HG02885 (cell line): Measurements from ENCODE around the gene CLCN1.
A peak's percentile ranks its signal among the peaks of the same experiment; 100 is the strongest.

Experiments used
- ATAC-seq: cut with Tn5 transposase; IDR thresholded peaks from one replicate; pipeline ENCODE4 v1.9.1; 2021; ENCODE audit warnings: mild to moderate bottlenecking; ENCODE audit not compliant: unreplicated experiment, poor library complexity

Gene CLCN1

DNA sequence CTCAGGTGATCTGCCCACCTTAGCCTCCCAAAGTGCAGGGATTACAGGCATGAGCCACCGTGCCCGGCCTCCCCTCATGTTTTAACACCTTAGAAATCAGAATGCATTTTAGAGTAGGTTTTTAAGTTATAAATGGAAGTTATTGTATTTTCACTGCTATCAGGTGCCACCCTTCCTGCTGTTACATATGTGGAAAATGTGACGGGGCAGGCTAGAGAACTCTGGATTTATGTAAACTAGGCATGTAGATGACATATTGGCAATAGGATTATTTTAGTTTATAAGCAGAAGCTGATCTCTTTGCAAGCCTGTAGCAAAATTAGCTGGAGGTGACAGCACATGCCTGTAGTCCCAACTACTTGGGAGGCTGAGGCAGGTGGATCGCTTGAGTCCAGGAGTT, 25.6 kb upstream of the CLCN1 start:
- no peak for ATAC-seq

DNA sequence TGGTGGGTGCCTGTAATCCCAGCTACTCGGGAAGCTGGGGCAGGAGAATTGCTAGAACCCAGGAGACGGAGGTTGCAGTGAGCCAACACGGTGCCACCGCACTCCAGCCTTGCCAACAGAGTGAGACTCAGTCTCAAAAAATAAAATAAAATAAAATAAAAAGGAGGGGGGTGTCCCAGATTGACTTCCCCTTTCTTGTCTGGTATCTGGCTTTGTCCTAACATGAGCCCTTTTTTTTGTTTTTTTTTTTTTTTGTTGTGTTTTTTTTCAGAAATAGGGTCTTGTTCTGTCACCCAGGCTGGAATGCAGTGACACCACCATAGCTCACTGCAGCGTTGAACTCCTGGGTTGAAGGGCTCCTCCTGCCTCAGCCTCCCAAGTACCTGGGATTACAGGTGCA, 23.0 kb upstream of the CLCN1 start:
- ATAC-seq = no peak

DNA sequence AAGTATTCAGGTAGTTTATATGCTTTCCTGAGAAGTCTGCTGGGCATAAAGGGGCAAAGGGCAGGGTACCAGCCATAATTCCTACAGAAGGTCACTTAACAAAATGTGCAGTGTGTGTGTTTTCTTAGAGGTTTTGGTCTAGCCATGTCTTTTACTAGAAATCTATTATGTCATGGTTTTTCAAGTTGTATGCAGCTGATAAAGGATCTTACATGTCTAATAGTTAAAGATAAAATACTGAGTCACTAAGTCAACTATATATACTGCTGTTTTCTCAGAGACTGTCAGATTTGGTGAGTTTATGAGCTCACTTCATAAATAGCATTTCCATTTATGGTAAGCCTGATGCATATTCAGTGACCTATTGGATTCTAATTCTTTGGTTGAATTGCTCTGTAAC, 20.0 kb upstream of the CLCN1 start:
- no peak for ATAC-seq

DNA sequence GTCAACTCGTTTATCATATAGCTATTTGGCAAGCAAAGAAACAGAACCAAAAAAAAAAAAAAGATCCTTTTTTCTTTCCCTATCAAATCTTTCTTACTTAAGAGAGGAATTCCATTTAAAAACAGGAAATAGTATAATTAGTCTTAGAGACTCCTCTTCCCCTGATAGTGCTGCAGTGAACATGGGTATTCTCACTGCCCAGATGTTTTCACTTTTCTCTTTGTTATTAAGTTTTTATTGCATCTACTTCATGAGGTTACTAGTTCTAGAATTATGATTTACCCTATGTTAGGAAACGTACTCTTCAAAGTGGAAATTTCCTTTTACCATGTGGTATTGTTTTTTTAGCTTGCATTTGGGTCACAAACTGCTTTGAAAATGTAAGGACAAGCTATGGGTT, 19.2 kb upstream of the CLCN1 start:
- no peak for ATAC-seq

DNA sequence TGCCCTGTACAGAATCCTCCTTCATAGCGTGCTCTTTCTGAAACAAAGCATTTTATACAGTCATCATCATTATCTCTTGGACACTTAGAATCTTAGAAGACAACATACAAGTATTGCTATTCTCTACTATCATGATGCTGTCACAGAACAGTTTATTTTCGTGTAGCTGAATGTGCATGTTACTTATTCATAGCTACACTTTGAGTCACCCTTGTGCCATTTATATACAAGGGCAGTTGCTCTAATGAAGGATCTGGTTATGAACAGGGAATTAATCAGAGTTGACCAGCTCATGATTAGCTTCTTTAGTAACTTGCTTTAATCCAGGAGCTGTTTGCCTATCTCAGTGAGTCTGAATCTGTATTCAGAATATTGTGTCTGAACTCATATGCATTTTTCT, 16.6 kb upstream of the CLCN1 start:
- peak; percentile 12 for ATAC-seq

DNA sequence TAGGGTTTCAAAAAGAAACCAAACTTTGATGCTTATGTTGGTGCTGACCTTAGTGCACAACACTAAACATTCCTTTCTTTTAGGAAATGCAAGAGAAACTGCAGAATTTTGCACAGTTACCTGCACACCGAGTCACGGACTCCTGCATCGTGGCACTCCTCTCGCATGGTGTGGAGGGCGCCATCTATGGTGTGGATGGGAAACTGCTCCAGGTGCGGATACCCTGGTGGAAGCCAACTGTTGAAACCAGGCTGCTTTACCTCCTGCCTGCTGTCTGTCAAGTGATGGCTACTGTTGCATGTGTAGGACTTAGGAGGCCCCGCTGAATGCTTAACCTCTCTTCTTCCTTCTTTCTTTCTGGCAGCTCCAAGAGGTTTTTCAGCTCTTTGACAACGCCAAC, 16.1 kb upstream of the CLCN1 start:
- peak; percentile 87 for ATAC-seq

DNA sequence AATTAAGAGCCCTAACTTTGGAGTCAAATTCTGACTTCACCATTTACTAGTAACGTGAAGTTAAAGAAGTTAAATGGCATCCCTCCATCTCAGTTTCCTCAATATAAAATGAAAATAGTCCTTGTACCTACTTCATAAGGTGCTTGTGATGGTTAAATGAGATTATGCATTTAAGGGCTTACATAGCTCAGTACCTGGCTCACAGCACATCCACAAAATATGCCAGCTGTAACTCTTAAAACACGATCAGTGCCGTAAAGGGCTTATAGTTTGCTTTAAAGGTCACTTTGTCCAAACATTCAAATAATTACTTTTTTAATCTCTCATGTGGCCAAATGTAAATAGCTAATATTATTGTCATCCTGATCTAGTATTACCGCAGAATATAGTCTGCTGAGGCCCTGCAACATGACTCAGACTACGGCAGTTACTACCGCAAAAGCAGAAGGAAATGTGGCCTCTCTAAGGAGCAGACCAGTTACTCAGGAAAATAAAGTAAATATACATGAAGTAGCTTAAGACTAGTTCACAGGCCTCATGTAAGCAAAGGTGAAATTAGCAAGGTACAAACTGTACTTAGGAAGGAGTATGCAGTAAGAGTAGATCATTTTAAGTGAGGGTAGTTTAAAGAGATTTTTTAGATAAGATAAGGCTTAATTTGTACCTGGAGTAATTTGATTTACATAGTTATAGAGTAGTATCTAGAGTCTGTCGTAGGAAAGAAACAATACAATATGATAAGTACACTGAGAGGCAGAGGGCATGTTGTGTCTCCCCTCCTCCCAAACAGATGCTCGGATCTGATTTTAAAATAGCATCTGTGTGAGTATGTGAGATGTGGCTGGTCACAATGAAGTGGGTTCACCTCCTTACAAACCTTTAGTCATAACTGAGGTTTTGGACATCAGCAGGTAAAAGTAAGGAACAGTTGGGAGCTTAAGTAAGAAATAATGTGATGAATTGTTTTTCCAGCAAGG, 14.7 kb upstream of the CLCN1 start:
- ATAC-seq = no peak

DNA sequence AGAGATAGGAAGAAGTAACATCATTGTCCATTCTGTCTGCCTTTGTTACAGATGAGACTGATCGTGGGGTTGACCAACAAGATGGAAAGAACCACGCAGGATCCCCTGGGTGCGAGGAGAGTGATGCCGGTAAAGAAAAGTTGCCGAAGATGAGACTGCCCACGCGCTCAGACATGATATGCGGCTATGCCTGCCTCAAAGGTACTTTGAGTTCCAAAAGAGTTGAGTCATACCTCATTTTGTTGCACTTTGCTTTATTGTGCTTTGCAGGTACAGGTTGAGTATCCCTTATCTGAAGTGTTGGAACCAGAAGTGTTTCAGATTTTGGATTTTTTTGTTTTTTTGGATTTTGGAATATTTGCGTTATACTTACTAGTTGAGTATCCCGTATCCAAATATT, 12.2 kb upstream of the CLCN1 start:
- ATAC-seq = no peak

DNA sequence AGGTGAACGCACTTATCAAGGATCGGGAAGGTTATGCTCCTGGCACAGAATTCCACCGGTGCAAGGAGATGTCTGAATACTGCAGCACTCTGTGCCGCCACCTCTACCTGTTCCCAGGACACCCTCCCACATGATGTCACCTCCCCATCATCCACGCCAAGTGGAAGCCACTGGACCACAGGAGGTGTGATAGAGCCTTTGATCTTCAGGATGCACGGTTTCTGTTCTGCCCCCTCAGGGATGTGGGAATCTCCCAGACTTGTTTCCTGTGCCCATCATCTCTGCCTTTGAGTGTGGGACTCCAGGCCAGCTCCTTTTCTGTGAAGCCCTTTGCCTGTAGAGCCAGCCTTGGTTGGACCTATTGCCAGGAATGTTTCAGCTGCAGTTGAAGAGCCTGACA, 11.0 kb upstream of the CLCN1 start:
- ATAC-seq = no peak

DNA sequence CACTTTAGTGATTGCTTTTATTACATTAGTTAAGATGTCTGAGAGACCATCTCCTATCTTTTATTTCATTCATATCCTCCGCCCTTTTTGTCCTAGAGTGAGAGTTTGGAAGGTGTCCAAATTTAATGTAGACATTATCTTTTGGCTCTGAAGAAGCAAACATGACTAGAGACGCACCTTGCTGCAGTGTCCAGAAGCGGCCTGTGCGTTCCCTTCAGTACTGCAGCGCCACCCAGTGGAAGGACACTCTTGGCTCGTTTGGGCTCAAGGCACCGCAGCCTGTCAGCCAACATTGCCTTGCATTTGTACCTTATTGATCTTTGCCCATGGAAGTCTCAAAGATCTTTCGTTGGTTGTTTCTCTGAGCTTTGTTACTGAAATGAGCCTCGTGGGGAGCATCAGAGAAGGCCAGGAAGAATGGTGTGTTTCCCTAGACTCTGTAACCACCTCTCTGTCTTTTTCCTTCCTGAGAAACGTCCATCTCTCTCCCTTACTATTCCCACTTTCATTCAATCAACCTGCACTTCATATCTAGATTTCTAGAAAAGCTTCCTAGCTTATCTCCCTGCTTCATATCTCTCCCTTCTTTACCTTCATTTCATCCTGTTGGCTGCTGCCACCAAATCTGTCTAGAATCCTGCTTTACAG, 10.4 kb upstream of the CLCN1 start:
- ATAC-seq = no peak

DNA sequence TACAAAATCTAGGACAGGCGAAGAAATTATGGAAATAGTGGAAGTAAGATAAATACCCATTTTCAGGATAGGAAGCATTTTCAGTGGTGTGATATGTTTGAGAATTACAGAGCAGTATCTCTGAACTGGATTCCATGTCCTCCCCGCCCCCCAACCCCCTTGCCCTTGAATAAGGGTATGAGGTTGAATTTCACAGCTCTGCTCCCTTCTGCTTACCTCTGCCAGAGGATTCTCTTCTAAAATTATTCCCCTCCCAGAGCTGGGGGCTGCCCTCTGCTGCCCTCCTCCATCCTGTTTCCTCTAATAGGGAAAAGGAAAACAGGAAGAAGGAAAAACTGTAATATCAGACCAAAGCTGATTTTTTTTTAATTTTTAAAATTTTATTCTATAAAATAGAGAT, 7.3 kb upstream of the CLCN1 start:
- no peak for ATAC-seq

DNA sequence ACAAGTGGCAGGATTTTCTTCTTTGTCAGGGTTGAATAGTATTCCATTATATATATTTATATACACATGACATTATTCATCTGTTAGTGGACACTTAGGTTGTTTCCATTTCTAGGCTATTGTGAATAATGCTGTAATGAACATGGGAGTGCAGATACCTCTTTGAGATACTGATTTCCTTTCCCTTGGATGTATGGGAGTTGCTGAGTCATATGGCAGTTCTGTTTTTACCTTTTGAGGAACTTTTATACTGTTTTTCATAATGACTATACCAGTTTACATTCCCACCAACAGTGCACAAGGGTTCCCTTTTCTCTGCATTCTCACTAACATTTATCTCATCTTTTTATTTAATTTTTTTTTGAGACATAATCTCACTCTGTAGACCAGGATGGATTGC, 1.8 kb upstream of the CLCN1 start:
- no peak for ATAC-seq

DNA sequence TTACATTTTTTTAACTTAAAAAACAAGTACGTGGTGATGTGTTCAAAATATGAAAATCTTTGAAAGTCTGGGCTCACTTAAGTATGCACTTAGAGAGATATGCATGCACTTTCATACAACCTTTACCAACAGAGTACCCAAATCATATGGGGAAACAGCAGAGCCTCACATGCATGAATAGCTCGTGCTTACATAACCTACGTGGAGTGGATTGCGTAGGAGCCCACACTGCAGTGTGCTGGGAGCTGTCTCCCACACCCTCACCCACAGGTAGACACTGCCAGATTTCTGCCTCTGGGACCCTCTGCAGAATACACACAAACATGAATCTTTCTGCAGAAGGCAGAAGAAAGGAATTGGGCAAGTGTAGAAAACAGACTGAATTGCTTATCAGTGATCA, 581 bp downstream of the CLCN1 start:
- ATAC-seq = no peak

DNA sequence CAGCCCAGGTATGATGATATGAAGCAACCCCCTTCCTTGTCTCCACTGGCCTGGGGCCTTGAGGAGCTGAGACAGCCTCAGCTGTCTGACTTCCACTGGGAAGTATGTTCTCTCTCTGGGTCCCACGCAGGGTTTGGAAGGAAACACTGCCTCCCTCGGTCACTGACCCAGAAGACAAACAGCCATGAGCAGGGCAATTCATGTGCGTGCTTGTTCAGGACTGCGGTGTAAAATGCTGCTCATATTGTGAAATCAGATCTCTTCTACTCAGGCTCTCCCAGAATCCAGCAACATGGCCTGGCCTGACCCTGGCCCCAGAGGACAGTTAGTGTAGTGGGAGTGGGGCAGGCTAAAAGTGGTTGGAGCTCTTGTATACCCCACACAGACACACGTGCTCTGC, 2.8 kb downstream of the CLCN1 start:
- no peak for ATAC-seq

DNA sequence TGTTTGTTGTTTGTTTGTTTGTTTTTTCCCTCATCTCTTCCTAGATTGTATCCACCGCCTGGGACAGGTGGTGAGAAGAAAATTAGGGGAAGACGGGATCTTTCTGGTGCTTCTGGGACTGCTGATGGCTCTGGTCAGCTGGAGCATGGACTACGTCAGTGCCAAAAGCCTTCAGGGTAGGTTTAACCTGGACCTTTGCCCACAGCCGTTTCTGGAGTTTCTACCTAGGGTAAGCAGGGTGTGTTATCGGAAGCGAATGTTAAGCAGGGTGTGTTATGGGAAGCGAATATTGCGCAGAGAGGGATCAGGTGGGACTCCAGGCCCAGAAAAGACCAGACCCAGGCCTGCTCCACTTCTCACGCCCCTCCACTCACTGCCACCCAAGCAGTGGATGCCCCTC, 4.7 kb downstream of the CLCN1 start:
- no peak for ATAC-seq

DNA sequence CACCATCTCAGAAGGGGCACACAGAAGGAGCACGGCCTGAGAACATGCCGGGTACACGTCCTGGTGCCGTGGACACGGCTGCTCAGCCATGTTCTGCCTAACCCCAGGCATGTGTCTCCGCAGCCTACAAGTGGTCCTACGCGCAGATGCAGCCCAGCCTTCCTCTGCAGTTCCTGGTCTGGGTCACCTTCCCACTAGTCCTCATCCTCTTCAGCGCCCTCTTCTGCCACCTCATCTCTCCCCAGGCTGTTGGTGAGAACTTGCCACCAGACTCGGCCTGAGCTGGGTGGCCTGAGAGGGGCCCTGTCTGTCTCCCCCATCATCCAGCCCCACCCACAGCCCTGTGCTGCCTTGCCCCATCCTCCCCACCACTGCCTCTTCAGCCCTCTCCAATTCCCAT, 5.3 kb downstream of the CLCN1 start:
- no peak for ATAC-seq

DNA sequence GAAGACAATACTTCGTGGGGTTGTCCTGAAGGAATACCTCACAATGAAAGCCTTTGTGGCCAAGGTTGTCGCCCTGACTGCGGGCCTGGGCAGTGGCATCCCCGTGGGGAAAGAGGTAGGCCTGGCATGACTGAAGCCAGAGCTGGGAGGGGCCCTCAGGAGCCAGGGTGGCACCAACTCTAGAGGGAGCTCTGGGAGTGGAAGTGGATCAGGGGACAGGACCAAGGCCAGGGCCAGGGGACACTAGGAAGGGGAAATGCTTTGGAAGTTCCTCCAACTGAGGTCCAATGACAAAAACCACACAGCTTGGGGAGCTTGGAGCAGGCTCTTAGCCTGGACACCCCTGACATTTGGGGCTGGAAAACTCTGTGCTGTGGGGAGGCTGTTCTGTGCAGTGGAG, 5.8 kb downstream of the CLCN1 start:
- no peak for ATAC-seq

DNA sequence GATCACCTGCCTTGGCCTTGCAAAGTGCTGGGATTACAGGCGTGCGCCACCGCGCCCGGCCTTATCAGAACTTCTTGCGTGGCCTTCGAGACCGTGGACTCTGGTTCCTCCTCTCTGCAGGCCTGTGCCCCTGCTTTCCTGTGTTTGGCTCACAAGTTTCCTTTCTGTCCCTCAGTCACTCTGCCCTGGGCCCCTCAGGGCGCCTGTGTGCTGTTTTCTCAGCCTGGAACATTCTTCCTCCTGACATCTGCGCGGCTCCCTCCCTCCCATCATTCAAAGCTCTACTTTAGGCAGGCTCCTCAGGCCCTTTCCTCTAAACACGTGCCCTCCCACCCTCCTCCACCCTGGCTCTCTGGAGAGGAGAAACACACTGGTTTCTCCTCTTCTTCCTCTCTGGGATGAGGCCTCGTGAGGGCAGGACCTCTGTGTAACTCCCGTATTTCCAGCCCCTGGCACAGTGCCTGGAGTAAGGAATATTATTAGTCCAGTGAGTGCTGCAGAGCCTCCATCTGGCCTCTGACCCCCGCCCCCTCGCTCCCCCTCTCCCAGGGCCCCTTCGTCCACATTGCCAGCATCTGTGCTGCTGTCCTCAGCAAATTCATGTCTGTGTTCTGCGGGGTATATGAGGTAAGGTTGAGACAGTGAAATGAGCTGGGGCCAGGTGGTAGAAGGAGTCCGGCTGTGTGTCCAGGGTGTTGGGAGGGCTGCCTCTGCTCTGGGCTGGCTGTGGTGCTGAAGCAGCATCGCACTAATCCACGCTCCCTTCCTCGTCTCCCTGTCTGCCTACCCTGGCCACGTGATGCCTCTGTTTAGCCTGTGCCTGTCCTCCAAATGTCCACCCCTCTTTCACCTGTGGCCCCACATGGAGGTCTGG, 7.1 kb downstream of the CLCN1 start:
- no peak for ATAC-seq

DNA sequence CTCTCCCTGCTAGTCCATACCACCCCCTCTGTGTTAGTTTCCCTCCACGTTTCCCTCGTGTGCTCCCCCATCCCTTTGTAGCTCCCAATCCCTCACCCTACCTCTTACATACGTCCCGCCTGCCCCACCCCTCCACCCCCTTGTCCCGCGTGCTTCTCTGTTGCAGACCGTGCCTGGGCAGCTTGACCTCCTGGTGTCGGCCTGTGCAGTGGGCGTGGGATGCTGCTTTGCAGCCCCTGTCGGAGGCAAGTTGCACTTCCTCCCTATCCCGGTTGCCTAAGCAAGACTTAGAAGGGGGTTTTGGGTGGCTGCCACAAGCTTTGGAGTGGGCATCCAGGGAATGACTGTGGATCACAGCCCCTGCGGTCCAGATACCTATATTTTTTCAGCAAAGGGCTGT, 7.7 kb downstream of the CLCN1 start:
- no peak for ATAC-seq

DNA sequence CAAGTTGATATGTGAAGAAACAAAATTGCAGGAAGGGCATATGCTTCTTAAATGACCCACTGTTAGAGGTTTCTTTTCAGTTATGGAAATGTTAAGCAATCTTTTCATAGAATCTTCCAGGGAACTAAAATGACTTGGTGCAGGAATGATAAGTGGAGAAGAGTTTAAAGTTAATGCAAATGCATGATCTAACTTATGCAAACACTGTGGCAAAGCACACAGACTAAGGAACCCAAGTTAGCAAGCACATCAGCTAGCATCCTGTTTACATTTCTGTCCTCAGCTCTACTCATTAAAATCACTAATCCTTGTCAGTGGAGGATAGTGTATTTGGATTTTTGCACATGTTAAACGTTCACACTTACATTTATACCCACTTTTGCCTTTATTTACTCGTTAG, 9.3 kb downstream of the CLCN1 start:
- peak; percentile 56 for ATAC-seq

DNA sequence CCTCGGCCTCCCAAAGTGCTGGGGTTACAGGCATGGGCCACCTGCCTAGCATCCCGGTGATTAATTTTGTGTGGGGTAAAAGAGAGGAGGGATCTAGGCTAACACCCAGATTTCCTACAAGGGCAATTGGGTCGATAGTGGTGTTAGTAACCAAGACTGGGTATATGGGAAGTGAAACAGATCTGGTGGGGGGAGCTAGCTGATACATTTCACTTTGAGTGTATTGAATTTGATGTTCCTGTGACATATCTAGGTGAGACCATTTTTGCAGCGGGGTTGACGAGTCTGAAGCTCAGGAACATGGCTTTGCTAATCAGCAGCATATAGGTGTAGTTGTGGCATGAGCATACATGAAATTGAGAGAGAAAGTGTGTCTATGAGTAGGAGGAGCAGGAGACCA, 12.0 kb downstream of the CLCN1 start:
- ATAC-seq = peak; percentile 83
